ENCODE results near the gene AATF.

AATF gene

DNA sequence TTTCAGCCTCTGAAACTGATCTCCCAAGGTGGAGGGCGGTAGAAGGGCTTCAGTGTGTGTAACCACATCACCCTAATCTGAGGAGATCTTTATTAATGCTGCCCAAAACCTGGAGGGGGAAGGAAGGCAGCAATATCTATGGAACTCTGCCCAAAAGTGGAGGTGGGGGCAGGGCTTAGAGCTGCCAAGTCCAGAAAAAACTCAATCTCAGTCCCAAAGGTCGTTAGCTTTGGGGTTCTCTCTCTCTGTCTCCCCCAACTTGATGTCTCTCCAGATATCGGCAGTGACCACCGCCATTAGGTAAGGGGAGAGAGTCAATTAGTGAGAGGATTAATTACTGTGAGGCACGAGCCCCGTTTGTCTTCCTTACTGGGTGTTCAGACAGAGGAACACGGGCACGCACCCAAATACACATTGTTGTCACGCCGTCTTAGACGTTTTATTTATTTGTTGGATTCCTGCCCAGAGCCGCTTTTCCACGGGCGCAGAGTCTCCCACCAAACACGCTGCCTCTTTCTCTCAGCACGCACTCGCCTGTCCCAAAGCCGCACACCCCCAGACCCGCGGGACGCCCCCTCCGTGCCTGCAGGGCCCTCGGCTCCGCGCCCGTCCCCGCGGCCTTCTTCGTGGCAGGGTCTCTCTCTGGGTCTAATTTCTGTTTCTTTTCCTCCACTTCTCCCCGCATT is 16.9 kb upstream of the AATF start:
- DNase-seq, result peak; percentile 31

DNA sequence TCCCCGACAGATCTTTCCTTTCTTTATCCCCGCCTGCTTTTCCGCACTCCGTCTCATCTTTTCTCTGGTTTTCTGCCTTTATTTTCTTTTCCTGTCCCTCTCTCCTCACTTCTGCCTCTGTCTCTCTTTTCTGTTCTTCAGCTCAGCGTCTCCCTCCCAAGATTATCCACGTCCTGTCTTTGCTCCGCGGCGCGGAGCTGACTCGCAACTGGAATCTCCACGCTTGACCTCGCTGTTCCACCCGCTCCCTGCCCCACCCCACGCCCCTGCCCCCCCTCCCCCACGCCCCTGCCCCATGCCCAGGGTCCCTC is 16.4 kb upstream of the AATF start:
- no peak for DNase-seq

DNA sequence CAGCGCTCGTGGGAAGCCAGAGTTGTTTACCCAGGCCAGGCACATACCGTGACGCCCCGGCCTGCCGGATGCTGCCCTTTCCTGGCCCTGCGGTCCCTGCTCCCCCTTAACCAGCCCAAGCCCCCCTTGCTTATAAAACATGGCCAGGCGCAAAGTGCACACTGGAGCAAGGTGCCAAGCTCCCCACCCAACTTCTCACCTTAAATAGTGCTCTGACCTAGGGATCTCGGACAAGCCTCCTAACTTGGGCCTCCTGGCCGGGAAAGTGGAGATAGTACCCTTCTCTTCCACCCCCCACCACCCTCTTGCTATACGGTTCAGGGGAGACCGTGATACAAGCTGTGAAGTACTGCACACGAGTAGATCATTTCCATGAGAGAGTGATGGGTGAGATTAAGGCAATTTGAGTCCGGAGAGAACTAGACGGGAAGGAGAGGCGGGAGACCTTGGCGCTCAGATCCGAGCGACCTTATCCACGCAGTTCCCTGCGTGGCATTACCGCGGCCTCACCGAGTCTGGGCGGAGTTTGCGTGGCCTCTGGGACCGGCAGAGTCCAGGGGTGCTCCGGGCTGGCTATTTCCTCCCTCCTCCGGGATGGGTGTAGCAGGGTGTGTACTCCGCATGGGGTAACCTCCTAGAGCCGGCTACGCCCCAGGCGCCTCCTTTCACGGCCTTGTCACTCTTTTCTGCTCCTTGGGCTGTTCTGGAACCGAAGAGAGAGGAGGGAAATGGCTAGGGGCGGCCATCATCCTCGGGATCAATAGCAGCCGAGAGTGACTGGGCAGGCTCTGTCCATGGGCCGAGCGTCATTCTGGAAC is 15.9 kb upstream of the AATF start:
- no peak for DNase-seq

DNA sequence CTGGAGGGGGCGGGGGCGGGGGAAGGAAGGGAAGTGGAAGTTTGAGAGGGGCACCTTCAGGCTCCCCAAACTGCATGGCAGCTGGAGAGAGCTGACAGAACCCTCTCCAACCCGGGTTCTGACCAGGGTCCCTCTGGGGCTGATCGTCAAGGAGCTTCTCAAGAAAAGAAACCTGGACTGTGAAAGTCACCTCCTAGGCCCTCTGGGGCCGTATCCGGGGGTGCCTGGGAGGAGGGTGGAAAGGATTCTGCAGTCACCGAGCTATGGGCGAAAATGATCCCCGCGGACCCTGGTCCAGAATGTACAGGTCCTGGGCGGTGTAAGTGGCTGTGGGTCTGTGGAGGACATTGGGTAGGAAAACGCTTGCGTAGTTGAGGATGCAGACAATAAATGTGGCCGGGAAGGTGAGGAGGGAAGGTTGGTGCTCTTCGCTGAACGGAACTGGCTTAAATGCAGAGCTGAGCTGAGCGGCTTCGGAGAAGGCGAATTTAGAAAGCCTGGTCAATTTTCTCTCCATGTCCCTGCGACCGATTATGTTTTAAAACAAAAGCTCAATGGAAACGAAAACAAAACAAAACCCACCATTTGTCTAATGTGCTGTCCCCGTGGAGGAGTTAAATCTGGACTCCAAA is 15.1 kb upstream of the AATF start:
- no peak for DNase-seq

DNA sequence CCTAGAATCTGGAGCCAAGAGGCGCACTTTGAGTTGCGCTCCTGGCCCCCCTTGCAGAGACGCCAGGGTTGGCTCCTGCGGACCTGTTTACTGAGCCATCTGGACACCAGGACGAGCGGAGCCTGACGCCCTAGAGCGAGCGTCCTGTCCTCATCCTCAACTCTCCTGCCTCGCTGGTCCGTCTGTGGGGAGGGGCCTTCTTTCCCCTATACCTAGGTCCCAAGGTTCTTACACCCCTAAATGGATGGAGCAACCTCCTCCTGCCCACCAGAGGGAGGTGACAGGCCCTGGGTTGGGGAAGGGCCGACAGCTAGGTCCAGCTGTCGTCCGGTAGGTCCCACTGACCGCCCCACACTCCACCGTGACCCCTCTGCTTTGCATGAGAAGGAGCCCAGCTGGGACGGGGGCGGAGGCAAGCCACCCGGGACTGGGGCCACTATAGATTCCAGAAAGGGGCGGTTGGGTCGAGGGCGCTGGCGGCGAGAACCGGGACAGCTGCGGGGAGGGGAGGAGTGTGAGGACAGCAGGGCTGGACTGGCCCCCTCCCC is 14.5 kb upstream of the AATF start:
- no peak for DNase-seq

DNA sequence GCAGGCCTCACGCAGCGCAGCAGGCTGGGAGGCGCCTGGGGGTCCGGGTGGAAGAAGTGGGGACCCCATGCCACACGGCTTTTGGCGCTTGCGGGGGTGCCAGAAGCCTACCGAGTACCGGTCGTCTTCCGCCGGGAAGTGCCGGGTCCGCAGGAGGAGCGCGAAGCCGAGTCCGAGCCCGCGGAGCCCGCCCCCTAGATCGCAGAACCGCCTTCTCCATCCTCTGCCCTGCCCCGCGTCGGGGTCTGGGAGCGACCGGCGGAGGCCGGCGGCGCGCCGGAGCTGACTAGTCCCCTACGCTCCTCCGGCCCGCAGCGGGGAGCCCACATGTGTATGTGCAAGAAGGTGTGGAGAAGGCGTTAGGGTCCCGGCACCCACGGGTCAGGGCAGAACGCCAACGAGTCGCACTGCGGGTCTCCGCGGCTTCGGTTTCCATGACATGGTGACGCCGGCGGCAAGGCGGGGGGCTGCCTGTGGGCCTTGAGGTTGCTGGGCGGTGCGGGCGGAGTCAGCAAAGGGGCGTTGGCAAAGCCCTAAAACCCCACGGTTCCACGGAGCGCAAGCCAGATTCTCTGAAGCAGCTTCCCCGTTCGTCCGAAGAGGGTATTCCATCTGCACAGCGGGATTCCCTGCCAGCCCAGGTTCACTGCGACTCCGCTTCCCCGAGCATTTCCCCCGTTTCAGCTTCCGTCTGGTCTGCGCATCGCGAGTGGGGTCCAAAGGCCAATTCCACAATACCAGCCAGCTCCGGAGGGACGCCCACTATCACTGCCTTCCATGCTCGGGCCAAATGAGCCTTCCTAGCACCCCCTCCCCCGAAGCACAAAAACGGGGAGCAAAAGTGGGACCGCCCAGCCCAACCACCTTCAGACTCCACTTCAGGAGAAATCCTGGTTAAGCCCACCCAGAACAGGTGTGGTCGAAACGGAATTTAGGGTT is 13.8 kb upstream of the AATF start:
- DNase-seq, result no peak

DNA sequence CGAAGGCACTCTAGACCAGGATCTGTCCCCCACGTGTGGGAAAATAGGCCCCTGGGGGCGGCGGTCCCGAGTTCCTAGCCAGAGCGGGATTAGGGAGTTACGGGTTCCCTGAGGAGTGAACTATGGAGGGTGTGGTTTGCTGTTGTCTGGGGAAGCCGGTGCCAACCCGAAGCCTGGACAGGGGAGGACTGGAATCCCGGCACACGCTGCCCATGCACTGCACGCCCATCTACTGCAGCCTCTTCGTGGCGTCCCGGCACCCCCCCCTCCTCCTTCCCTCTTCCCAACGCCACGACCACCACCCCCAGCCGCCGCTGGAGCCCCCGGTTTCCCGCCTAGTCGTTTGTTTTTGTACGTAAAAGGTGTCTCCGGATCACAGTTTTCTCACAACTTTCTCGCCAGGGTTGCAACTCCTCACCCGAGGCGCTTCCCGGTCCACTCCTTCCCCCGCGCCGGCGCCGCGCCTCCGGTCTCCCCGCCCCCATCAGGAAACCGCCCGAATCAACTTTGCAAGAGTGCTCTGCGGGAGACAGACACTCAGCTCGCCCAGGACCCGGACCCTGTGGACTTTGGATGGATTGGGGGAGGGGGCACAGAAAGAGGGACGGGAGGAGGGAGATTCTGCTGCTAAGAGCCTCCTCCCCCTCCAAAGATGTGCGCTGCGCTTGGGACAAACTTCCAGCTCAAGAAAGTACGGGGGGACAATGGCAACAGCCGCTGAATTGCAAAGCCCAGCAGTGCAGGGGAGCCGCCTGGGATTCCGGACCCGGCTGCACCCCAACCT is 12.9 kb upstream of the AATF start:
- no peak for DNase-seq

DNA sequence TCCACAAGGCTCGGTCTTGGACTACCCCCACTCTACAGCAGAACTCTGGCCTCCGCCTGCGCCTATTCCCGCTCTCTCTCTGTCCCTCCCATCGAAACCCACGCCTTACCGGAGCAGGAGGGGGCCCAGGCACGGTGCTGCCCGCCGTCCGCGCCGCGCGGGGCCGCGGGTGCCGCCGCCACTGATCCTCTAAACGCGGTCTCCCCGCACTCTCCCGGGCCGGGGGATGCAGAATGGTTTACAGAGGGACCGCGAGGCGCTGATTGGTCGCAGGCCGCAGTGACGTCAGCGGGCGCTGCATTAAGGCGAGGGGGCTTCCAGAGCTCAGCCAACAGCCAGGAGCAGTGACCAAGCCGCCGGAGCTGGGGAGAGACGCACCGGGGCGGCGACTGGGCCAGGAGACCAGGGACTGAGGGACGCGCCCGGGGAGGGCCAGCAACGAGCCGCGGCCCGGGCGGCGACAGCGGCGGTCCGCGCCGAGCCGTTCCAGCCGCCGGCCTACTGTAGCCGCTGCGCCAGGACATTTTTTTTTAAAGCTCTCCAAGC is 12.2 kb upstream of the AATF start:
- peak; percentile 18 for DNase-seq

DNA sequence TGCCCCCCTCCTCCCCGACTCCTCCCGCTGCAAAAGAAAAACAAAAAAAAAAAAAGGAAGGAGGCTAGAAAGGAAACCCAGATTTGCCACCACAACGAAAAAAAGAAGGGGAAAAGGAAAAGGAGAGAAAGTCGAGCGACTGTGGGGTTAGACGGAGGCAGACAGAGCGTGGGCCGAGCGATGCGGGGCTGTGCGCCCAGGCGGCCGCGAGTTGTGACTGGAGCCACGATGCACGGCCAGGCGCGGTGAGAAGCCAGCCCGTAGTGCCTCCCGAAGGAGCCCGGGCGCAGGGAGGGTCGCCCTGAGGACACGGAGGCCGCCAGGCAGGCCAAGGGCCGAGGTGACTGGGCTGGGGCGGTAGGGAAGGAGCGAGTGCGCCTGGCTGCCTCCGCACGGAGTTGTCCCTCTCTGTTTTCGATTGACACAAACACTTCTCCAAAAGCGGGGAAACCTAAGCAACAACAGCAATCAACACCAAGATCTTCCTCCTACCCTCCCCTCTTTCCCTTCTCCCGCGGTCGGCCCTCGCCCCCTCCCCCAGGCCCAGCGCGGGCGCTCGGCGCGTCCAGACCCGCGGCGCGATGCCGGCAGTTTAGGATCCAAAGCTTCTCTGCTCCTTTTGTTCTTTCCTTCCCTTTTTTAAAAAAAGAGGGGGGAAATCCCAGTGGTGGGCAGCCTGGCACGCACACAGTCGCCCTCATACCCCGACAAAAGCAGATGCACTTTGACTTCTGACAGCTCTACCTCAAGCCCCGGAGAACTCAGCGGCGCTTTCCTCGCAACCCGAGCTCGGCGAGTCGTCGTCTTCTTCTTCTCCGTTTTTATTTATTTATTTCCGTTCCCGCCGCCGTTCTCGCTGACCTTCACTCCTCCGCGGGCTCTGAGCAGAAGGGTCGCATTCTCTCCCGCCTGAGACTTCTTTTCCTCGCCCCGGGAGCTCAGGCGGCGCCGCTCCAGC is 11.5 kb upstream of the AATF start, which contains the start of gene LHX1:
Gene LHX1, plus strand, starts transcription at position 475 of the 958 bp plus-strand sequence. CDS start 723 bp downstream, outside the sequence.
- no peak for DNase-seq

DNA sequence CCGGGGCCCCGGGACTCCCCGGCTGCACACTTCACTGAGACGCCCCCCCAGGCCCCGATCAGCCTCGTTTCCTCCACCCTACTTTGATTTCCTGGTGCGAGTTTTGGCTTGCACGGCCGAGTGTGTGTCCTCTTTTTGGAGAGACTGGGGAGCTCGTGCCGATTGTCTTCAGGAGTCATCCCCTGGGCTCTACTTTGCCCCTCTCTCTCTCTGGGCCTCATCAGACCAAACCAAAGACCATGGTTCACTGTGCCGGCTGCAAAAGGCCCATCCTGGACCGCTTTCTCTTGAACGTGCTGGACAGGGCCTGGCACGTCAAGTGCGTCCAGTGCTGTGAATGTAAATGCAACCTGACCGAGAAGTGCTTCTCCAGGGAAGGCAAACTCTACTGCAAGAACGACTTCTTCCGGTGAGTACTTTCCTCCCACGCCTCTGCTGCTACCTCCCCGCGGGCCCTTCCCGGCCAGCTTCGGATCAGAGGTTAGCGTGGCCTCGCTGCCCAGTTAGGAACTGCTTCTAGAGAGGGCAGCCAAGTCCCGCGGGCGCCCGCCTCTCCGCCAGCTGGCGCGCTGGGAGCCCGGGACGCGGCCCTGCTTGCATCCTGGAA is 10.7 kb upstream of the AATF start:
- peak; percentile 22 for DNase-seq

DNA sequence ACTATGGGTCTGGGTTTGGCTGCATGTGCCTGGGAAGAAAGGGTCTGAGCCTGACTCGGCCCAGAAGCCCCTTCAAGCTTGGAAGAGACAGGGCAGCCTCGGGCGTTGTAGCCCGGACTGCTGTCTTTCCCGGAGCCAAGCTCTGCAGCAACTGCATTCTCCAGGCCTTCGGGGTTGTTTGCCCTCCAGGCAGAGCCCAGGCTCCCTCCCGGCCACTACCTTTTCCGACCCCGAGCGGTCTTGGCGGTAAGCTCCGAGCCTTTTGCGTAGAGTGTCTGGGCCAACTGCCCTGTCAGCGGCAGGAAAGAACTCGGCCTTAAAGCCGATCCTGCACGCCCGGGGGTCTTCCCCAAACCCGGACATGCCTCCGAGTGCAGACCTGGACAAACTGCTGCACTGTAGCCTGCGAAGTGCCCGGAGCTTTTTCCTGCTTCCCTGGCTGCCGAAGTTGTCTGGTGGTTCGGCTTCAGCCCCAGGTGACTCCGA is 10.1 kb upstream of the AATF start:
- peak; percentile 25 for DNase-seq

DNA sequence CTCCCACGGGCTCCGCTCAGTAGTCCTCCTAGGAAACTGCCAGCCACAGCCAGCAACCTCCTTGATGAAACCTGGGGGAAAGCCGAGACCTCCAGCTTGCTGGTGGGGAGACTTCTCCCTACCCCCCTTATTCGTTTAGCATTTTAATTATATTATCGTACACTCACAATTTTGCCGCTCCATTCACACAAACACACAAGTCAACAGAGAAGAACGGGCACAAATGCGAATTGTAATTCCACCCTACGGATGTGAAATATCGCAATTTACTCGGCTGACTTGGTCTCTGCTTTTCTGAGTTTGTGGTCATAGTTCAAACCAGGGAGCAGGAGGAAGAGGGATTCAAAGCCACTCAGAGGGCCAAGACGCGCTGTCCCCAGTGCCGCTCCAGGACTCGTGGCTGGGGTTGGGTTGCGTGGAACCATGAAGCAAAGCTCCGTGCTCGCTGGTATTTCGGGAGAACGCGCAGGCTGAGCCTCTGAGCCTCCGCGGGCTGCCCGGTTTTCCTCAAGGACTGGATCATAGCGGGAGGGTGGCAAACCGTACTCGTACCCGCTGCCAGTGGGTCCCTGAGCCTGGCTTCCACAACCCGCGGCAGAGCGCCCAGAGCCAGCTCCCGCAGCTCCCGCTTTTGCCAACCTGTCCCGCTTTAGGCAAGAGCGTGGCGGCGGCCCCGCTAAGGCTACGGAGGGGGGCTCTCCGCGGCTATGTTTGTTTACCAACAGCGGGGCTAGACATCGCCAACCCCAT is 9.5 kb upstream of the AATF start:
- DNase-seq, result no peak

DNA sequence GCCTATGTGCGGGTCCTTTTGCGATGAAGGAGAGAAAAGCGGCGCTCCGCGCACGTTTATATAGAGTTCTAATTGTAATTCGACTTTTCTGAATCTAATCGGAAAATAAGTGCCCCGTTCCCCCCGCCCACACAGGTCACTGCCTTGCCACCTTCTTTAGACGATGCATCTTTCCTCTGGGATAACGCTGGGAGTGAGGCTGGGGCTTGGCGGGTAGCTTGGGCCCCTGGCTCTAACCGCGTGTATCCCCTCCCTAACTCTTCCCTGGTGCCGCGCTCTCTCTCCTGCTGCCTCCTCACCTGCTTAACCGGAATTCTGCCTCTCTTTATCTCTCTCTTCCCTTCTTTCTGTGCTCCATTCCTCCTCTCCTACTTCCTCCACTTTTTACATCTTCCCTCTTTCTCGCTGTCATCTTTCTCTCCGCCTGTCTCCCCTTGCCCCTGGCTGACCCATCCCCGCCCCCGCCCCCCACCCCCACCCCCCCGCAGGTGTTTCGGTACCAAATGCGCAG is 8.9 kb upstream of the AATF start:
- no peak for DNase-seq

DNA sequence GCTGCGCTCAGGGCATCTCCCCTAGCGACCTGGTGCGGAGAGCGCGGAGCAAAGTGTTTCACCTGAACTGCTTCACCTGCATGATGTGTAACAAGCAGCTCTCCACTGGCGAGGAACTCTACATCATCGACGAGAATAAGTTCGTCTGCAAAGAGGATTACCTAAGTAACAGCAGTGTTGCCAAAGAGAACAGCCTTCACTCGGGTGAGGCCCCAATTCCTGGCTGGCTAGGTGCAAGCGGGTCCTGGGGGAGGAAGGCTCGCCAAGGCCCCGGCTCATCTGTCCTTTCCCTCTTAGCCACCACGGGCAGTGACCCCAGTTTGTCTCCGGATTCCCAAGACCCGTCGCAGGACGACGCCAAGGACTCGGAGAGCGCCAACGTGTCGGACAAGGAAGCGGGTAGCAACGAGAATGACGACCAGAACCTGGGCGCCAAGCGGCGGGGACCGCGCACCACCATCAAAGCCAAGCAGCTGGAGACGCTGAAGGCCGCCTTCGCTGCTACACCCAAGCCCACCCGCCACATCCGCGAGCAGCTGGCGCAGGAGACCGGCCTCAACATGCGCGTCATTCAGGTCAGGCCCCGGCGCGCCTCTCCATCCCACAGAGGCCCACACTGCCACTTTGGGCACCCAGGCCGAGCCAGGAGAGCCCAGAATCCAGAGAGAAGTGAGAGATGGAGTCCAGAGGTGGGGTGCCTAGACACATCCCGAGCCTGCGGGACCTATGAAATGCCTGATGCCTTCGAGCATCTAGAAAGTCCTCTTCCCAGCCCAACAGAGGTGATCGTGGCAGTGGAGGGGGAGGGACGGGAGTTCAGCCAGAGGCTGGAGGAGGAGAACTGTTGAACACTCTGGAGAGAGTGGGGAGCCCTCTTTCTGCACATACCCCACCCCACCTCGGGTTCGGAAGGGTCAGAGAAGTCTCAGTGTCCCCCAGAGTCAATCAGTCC is 8.2 kb upstream of the AATF start:
- DNase-seq, result no peak

DNA sequence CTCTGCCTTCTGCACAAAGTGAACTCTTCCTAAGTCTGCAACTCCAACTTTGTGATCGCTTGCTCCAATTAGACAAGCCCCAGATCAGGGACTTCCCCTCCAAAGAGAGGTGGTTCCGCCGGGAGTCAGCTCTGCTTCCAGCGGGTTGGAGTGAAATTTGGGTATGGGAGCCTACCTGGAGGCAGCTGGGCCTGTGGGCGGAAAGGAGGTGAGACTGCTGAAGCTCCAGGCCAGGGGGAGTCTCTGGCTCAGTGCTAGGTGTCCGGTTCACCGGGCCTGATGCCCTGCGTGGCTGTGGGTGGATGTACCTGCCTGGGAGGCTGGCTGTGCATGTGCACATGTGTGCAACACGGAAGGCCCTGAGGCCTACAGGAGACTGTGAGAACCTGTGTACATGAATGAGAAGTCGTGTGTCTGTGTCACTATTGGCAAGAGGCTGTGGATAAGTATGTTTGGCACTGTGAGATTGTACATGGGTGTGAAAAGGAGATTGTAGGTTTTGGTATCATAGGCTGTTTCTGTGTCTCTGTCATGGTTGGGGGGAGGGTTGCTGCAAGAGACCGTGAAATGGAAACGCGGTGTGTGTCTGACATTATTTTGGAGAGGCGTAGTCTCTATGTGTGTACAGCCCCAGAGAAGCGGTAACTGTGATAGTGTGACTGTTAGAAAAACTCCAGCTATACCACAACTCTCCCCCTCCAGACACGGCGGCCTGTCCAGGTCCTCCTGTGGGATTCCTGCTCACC is 7.3 kb upstream of the AATF start:
- no peak for DNase-seq

DNA sequence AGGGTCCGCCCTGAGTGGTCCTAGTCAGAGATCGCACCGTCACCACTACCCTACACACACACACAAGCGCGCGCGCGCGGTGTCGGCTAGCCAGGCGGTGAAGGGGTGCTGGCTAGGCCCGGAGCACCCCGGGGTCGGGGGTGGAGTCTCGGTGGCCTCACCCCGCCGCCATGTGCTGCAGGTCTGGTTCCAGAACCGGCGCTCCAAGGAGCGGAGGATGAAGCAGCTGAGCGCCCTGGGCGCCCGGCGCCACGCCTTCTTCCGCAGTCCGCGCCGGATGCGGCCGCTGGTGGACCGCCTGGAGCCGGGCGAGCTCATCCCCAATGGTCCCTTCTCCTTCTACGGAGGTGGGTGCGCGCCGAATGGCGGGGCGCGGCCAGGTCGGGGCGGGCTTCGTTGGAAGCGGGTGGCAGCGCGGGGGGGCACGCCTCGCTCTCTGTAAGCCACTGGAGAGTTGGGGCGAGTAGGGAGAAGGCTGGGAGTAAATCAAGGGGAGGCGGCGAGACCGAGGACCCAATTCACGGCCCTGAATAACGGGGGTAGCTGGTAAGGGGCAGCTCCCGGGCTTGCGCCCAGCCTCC is 6.6 kb upstream of the AATF start:
- DNase-seq, result no peak
